ENCODE measurements around the gene VAPB.

VAPB gene

GRCh38 chr20:58429303-58429702 is 40.3 kb downstream of the VAPB start:
- Histone ChIP-seq H3K36me3 (ENCODE audit: insufficient read depth, low read length) (peaks cover 65% of the 10 kb centered on the region), H3K9ac (ENCODE audit: insufficient read length) (no peak overlapping the region)

GRCh38 chr20:58431134-58431533 is 42.1 kb downstream of the VAPB start:
- Histone ChIP-seq H3K9ac (ENCODE audit: insufficient read length) (no peak overlapping the region), H3K36me3 (ENCODE audit: insufficient read depth, low read length) (peaks cover 58% of the 10 kb centered on the region), H3K27ac (no peak overlapping the region), H3K4me3 (no peak overlapping the region), H3K9me3 (ENCODE audit: low read depth, low read length) (no peaks in the 10 kb centered on the region)
- no peak for DNase-seq (ENCODE audit: low read depth, low spot score)
- TF ChIP-seq EZH2 (IDR thresholded peaks at IDR 0.05) (no peak), POLR2AphosphoS5 (IDR thresholded peaks at IDR 0.05; ENCODE audit: borderline replicate concordance, low read depth, low read length) (no peak), FOXP2 (optimal IDR thresholded peaks at IDR 0.05; ENCODE audit: control extremely low read depth, extremely low read length, insufficient read depth) (no peak)

More at GRCh38 chr20:58429303-58429702, 40.3 kb downstream of the VAPB start:
- TF ChIP-seq EZH2 (IDR thresholded peaks at IDR 0.05) (no peak), POLR2AphosphoS5 (IDR thresholded peaks at IDR 0.05; ENCODE audit: borderline replicate concordance, low read depth, low read length) (no peak)
- Histone ChIP-seq H3K4me3 (no peak overlapping the region), H3K27ac (no peak overlapping the region), H3K9me3 (ENCODE audit: low read depth, low read length) (no peaks in the 10 kb centered on the region)
- DNase-seq (ENCODE audit: low read depth, low spot score): no peak

GRCh38 chr20:58432186-58432954 is 43.3 kb downstream of the VAPB start:
- TF ChIP-seq FOXP2 (optimal IDR thresholded peaks at IDR 0.05; ENCODE audit: control extremely low read depth, extremely low read length, insufficient read depth): no peak
- no peak for TF ChIP-seq POLR2AphosphoS5 (IDR thresholded peaks at IDR 0.05; ENCODE audit: borderline replicate concordance, low read depth, low read length)
- no peak for TF ChIP-seq EZH2 (IDR thresholded peaks at IDR 0.05)
- no peak for DNase-seq (ENCODE audit: low read depth, low spot score)
- no peak overlapping the region for H3K9ac ChIP-seq (ENCODE audit: insufficient read length)
- H3K27ac ChIP-seq: no peak overlapping the region
- peaks cover 48% of the 10 kb centered on the region for H3K36me3 ChIP-seq (ENCODE audit: insufficient read depth, low read length)
- no peak overlapping the region for H3K4me3 ChIP-seq
- H3K9me3 ChIP-seq (ENCODE audit: low read depth, low read length): no peaks in the 10 kb centered on the region

GRCh38 chr20:58433029-58433647 is 44.1 kb downstream of the VAPB start:
- H3K9me3 ChIP-seq (ENCODE audit: low read depth, low read length): no peaks in the 10 kb centered on the region
- peaks cover 43% of the 10 kb centered on the region for H3K36me3 ChIP-seq (ENCODE audit: insufficient read depth, low read length)
- H3K4me3 ChIP-seq: no peak overlapping the region
- TF ChIP-seq POLR2AphosphoS5 (IDR thresholded peaks at IDR 0.05; ENCODE audit: borderline replicate concordance, low read depth, low read length): no peak
- no peak for TF ChIP-seq EZH2 (IDR thresholded peaks at IDR 0.05)
- no peak for TF ChIP-seq FOXP2 (optimal IDR thresholded peaks at IDR 0.05; ENCODE audit: control extremely low read depth, extremely low read length, insufficient read depth)
- no peak for DNase-seq (ENCODE audit: low read depth, low spot score)
- no peak overlapping the region for H3K9ac ChIP-seq (ENCODE audit: insufficient read length)
- no peak overlapping the region for H3K27ac ChIP-seq

GRCh38 chr20:58433759-58434158 is 44.7 kb downstream of the VAPB start:
- DNase-seq (ENCODE audit: low read depth, low spot score): no peak
- H3K9me3 ChIP-seq (ENCODE audit: low read depth, low read length): no peaks in the 10 kb centered on the region
- TF ChIP-seq FOXP2 (optimal IDR thresholded peaks at IDR 0.05; ENCODE audit: control extremely low read depth, extremely low read length, insufficient read depth): no peak
- no peak for TF ChIP-seq EZH2 (IDR thresholded peaks at IDR 0.05)
- TF ChIP-seq POLR2AphosphoS5 (IDR thresholded peaks at IDR 0.05; ENCODE audit: borderline replicate concordance, low read depth, low read length): no peak
- H3K4me3 ChIP-seq: no peak overlapping the region
- no peak overlapping the region for H3K27ac ChIP-seq
- no peak overlapping the region for H3K9ac ChIP-seq (ENCODE audit: insufficient read length)
- peaks cover 36% of the 10 kb centered on the region for H3K36me3 ChIP-seq (ENCODE audit: insufficient read depth, low read length)

- H3K9ac ChIP-seq (ENCODE audit: insufficient read length): no peak overlapping the region
- TF ChIP-seq EZH2 (IDR thresholded peaks at IDR 0.05) (no peak), POLR2AphosphoS5 (IDR thresholded peaks at IDR 0.05; ENCODE audit: borderline replicate concordance, low read depth, low read length) (no peak), FOXP2 (optimal IDR thresholded peaks at IDR 0.05; ENCODE audit: control extremely low read depth, extremely low read length, insufficient read depth) (no peak)
- H3K9me3 ChIP-seq (ENCODE audit: low read depth, low read length): no peaks in the 10 kb centered on the region
- no peak overlapping the region for H3K27ac ChIP-seq
- peaks cover 32% of the 10 kb centered on the region for H3K36me3 ChIP-seq (ENCODE audit: insufficient read depth, low read length)
- no peak for DNase-seq (ENCODE audit: low read depth, low spot score)
- H3K4me3 ChIP-seq: no peak overlapping the region
Measured at GRCh38 chr20:58434326-58434725, 45.3 kb downstream of the VAPB start.

GRCh38 chr20:58435237-58435636 is 46.2 kb downstream of the VAPB start:
- H3K9me3 ChIP-seq (ENCODE audit: low read depth, low read length): no peaks in the 10 kb centered on the region
- H3K27ac ChIP-seq: no peak overlapping the region
- H3K36me3 ChIP-seq (ENCODE audit: insufficient read depth, low read length): peaks cover 33% of the 10 kb centered on the region
- DNase-seq (ENCODE audit: low read depth, low spot score): no peak
- no peak overlapping the region for H3K4me3 ChIP-seq
- no peak overlapping the region for H3K9ac ChIP-seq (ENCODE audit: insufficient read length)
- TF ChIP-seq FOXP2 (optimal IDR thresholded peaks at IDR 0.05; ENCODE audit: control extremely low read depth, extremely low read length, insufficient read depth) (no peak), EZH2 (IDR thresholded peaks at IDR 0.05) (no peak), POLR2AphosphoS5 (IDR thresholded peaks at IDR 0.05; ENCODE audit: borderline replicate concordance, low read depth, low read length) (no peak)

- H3K36me3 ChIP-seq (ENCODE audit: insufficient read depth, low read length): peaks cover 37% of the 10 kb centered on the region
Measured at GRCh38 chr20:58436868-58437645, 48.0 kb downstream of the VAPB start.

More at GRCh38 chr20:58436868-58437645, 48.0 kb downstream of the VAPB start:
- Histone ChIP-seq H3K4me3 (no peak overlapping the region), H3K9me3 (ENCODE audit: low read depth, low read length) (no peaks in the 10 kb centered on the region), H3K9ac (ENCODE audit: insufficient read length) (no peak overlapping the region), H3K27ac (no peak overlapping the region)
- DNase-seq (ENCODE audit: low read depth, low spot score): no peak
- TF ChIP-seq FOXP2 (optimal IDR thresholded peaks at IDR 0.05; ENCODE audit: control extremely low read depth, extremely low read length, insufficient read depth): no peak
- TF ChIP-seq EZH2 (IDR thresholded peaks at IDR 0.05): no peak
- no peak for TF ChIP-seq POLR2AphosphoS5 (IDR thresholded peaks at IDR 0.05; ENCODE audit: borderline replicate concordance, low read depth, low read length)

Measured in SK-N-MC (cell line).